Hepatocyte (in vitro differentiated cells): Measurements from ENCODE around the gene TMIE. TPM values are rescaled to one million over a fixed set of nuclear protein-coding genes. Genes with fewer than 3 reads are reported as not detected.

Experiments
- DNase-seq: peaks from one replicate; pipeline ENCODE4 v3.0.0-alpha.2; 2016; ENCODE audit warnings: low spot score
- H2AFZ ChIP-seq: fragments of 200-600 bp; sonication (generic); 2 replicates; pipeline ENCODE4 v1.6.0; 2016; ENCODE audit warnings: antibody characterized with exemption, mild to moderate bottlenecking
- H3K27ac ChIP-seq: fragments of 200-600 bp; sonication (generic); 2 replicates; pipeline ENCODE4 v1.5.1; 2016; ENCODE audit warnings: mild to moderate bottlenecking
- H3K27me3 ChIP-seq: fragments of 200-600 bp; sonication (generic); 2 replicates; pipeline ENCODE4 v1.6.1; 2016
- H3K36me3 ChIP-seq: fragments of 200-600 bp; sonication (generic); replicated peaks from 2 replicates; pipeline ENCODE4 v1.5.1; 2016; ENCODE audit warnings: low read depth; ENCODE audit not compliant: insufficient read depth
- H3K4me1 ChIP-seq: fragments of 200-600 bp; sonication (generic); 2 replicates; pipeline ENCODE4 v1.5.1; 2016; ENCODE audit warnings: mild to moderate bottlenecking, moderate library complexity; ENCODE audit not compliant: insufficient read depth
- H3K4me2 ChIP-seq: fragments of 200-600 bp; sonication (generic); 2 replicates; pipeline ENCODE4 v1.6.0; 2016
- H3K4me3 ChIP-seq: fragments of 200-600 bp; sonication (generic); 2 replicates; pipeline ENCODE4 v1.5.1; 2016; ENCODE audit warnings: mild to moderate bottlenecking
- H3K79me2 ChIP-seq: fragments of 200-600 bp; sonication (generic); 2 replicates; pipeline ENCODE4 v1.6.0; 2017; ENCODE audit warnings: mild to moderate bottlenecking
- H3K9me2 ChIP-seq: fragments of 200-600 bp; sonication (generic); replicated peaks from 2 replicates; pipeline ENCODE4 v1.6.0; 2017; ENCODE audit warnings: mild to moderate bottlenecking; ENCODE audit not compliant: insufficient read depth
- H3K9me3 ChIP-seq: fragments of 200-600 bp; sonication (generic); 2 replicates; pipeline ENCODE4 v1.5.1; 2016; ENCODE audit warnings: low read depth, mild to moderate bottlenecking
- H4K20me1 ChIP-seq: fragments of 200-600 bp; sonication (generic); 2 replicates; pipeline ENCODE4 v1.6.0; 2016; ENCODE audit warnings: mild to moderate bottlenecking; ENCODE audit not compliant: insufficient read depth, poor library complexity, severe bottlenecking
- CTCF ChIP-seq: fragments of 200-600 bp; sonication (generic); IDR thresholded peaks from 2 replicates; pipeline ENCODE4 v1.5.1; 2016; ENCODE audit warnings: antibody characterized with exemption, mild to moderate bottlenecking; ENCODE audit not compliant: poor library complexity
- EZH2 ChIP-seq: fragments of 200-600 bp; sonication (generic); IDR thresholded peaks from 2 replicates; pipeline ENCODE4 v1.6.1; 2016; ENCODE audit warnings: antibody characterized with exemption, mild to moderate bottlenecking, borderline replicate concordance
- EZH2phosphoT487 ChIP-seq: fragments of 200-600 bp; sonication (generic); IDR thresholded peaks from one replicate; pipeline ENCODE4 v1.6.1; 2018; ENCODE audit warnings: antibody characterized with exemption, mild to moderate bottlenecking, low read depth, moderate library complexity; ENCODE audit not compliant: unreplicated experiment, severe bottlenecking
- WGBS: methylation state at CpG from one replicate; pipeline ENCODE4 v1.1.6; 2016; ENCODE audit warnings: low lambda C conversion rate; ENCODE audit errors: missing lambda C conversion rate; 5-methylcytosine and 5-hydroxymethylcytosine counted together
- polyA plus RNA-seq: library from polyadenylated mRNA; unstranded; fragments of >200 nt; fragmentation: Nextera tagmentation; extraction: Ambion mirVana; gene quantifications from 2 replicates; pipeline ENCODE4 v1.2.1, GENCODE V29; 2016
- total RNA-seq: library from RNA; depleted of rRNA; stranded (reverse); fragments of >200 nt; gene quantifications from 2 replicates; pipeline ENCODE4 v1.2.3, GENCODE V29; 2014

TMIE gene
- total and polyA plus RNA-seq, 2 experiments from 2014 or later = 0.37 to 0.51 TPM

- 88% methylated on average over 4 of the region's 4 CpGs for WGBS
- H3K9me2 ChIP-seq = no peaks in the 10 kb centered on the region
- DNase-seq = peak; percentile 54
- H2AFZ ChIP-seq = no peak overlapping the region
- no peak overlapping the region for H3K4me3 ChIP-seq
- peak overlapping the region; percentile 5 for H3K27ac ChIP-seq
- peaks cover 1% of the 10 kb centered on the region for H3K27me3 ChIP-seq
- TF ChIP-seq EZH2 = no peak
- TF ChIP-seq CTCF = no peak
- no peak for TF ChIP-seq EZH2phosphoT487
- peaks cover 20% of the 10 kb centered on the region for H3K4me1 ChIP-seq
- H3K36me3 ChIP-seq = no peaks in the 10 kb centered on the region
- no peaks in the 10 kb centered on the region for H3K9me3 ChIP-seq
- H3K4me2 ChIP-seq = no peak overlapping the region
- no peaks in the 10 kb centered on the region for H3K79me2 ChIP-seq
- no peaks in the 10 kb centered on the region for H4K20me1 ChIP-seq
Measured at GRCh38 chr3:46695962-46696894, 5.0 kb upstream of the TMIE start.

GRCh38 chr3:46699676-46700523 is 1.3 kb upstream of the TMIE start:
- Histone ChIP-seq H3K4me1 (peaks cover 13% of the 10 kb centered on the region), H3K36me3 (no peaks in the 10 kb centered on the region), H2AFZ (no peak overlapping the region), H3K4me2 (no peak overlapping the region), H3K27me3 (peaks cover 13% of the 10 kb centered on the region), H3K9me2 (no peaks in the 10 kb centered on the region), H3K79me2 (no peaks in the 10 kb centered on the region), H3K4me3 (no peak overlapping the region), H3K9me3 (no peaks in the 10 kb centered on the region), H3K27ac (no peak overlapping the region), H4K20me1 (no peaks in the 10 kb centered on the region)
- DNase-seq = no peak
- TF ChIP-seq CTCF = no peak
- TF ChIP-seq EZH2 = no peak
- TF ChIP-seq EZH2phosphoT487 = no peak
- 88% methylated on average over 8 of the region's 8 CpGs for WGBS

GRCh38 chr3:46700772-46701171 is 420 bp upstream of the TMIE start:
- H3K27ac ChIP-seq = no peak overlapping the region
- H3K27me3 ChIP-seq = peaks cover 13% of the 10 kb centered on the region
- peak overlapping the region; percentile 88 for H3K4me2 ChIP-seq
- no peaks in the 10 kb centered on the region for H3K79me2 ChIP-seq
- no peaks in the 10 kb centered on the region for H3K9me2 ChIP-seq
- no peak overlapping the region for H3K4me3 ChIP-seq
- H4K20me1 ChIP-seq = no peaks in the 10 kb centered on the region
- H3K4me1 ChIP-seq = peaks cover 20% of the 10 kb centered on the region
- H2AFZ ChIP-seq = no peak overlapping the region
- 40% methylated on average over 4 of the region's 4 CpGs for WGBS
- no peaks in the 10 kb centered on the region for H3K9me3 ChIP-seq
- peak; percentile 48 for DNase-seq
- H3K36me3 ChIP-seq = no peaks in the 10 kb centered on the region
- no peak for TF ChIP-seq CTCF
- no peak for TF ChIP-seq EZH2phosphoT487
- TF ChIP-seq EZH2 = no peak
